Measurements from ENCODE around the gene EBF3.

Gene EBF3

DNA sequence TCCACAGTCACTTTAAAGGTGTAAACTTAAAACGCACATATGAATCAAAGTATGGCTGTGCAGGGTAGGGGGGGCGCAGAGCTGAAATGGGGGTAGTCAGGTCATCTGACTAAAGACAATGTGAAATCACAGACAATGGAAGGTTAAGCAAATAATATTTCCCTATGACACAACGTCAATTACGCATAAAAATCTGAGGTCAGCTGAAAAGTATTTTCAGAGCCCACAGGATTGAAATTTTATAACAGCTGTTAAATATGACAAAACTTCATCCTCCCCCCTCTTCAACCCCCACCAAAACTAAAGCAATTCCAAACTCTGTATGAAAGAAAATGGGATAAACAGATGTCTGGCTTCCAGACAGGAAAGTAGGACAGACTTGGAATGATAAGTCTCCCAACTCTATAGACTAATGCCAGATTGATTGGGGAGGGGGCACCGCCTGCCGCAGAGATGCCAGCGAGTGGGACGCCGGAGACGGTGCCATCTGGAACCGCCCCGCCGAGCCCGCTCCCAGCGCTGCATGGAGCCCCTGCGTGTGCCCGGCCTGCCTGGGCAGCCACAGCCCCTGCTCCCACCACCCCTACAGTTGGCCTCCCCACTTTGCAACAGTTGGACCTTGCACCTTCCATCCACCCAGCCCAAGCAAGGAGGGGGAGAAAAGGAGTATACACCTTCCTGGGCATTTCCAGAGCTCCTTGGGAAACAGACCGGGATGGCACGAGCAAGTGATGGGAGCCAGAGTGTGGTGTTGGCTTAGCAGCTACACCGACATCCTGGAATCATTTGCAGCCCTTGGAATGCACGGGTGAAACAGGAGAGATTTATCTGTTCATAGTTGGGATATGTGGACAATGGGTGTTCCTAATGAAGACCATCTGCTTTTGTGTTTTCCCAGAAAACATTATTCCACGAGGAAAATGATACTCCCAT is 10.7 kb downstream of the EBF3 start:
- DNase-seq = no peak
- no peak overlapping the region for H3K27ac ChIP-seq (ENCODE audit: low read length)
- H3K36me3 ChIP-seq (ENCODE audit: insufficient read depth, low read length) = no peaks in the 10 kb centered on the region
- no peaks in the 10 kb centered on the region for H4K20me1 ChIP-seq (ENCODE audit: insufficient read depth, low read length)
- no peak overlapping the region for H2AFZ ChIP-seq (ENCODE audit: low read depth, low read length)
- no peaks in the 10 kb centered on the region for H3K27me3 ChIP-seq (ENCODE audit: insufficient read depth, low read length, poor library complexity)
- H3K4me3 ChIP-seq (ENCODE audit: low read depth in 1 of 2, low read length in 2 of 2) = no peak overlapping the region
- no peaks in the 10 kb centered on the region for H3K79me2 ChIP-seq (ENCODE audit: insufficient read depth, low read length)
- no peaks in the 10 kb centered on the region for H3K9me3 ChIP-seq (ENCODE audit: insufficient read depth, low read length, severe bottlenecking)
- no peak for ATAC-seq (ENCODE audit: insufficient read depth, low read depth)
- TF ChIP-seq EZH2 (IDR thresholded peaks at IDR 0.05; ENCODE audit: borderline replicate concordance, low read depth, low read length, severe bottlenecking) = no peak
- TF ChIP-seq, protein P1, sequence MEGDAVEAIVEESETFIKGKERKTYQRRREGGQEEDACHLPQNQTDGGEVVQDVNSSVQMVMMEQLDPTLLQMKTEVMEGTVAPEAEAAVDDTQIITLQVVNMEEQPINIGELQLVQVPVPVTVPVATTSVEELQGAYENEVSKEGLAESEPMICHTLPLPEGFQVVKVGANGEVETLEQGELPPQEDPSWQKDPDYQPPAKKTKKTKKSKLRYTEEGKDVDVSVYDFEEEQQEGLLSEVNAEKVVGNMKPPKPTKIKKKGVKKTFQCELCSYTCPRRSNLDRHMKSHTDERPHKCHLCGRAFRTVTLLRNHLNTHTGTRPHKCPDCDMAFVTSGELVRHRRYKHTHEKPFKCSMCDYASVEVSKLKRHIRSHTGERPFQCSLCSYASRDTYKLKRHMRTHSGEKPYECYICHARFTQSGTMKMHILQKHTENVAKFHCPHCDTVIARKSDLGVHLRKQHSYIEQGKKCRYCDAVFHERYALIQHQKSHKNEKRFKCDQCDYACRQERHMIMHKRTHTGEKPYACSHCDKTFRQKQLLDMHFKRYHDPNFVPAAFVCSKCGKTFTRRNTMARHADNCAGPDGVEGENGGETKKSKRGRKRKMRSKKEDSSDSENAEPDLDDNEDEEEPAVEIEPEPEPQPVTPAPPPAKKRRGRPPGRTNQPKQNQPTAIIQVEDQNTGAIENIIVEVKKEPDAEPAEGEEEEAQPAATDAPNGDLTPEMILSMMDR (IDR thresholded peaks at IDR 0.05; ENCODE audit: borderline replicate concordance, extremely low read depth, low read length, poor library complexity, severe bottlenecking) = no peak
- no peak overlapping the region for H3K4me2 ChIP-seq (ENCODE audit: insufficient read depth, low read length)
- H3K4me1 ChIP-seq (ENCODE audit: insufficient read depth, low read length) = no peaks in the 10 kb centered on the region
- no peak overlapping the region for H3K9ac ChIP-seq (ENCODE audit: low read depth, low read length)

DNA sequence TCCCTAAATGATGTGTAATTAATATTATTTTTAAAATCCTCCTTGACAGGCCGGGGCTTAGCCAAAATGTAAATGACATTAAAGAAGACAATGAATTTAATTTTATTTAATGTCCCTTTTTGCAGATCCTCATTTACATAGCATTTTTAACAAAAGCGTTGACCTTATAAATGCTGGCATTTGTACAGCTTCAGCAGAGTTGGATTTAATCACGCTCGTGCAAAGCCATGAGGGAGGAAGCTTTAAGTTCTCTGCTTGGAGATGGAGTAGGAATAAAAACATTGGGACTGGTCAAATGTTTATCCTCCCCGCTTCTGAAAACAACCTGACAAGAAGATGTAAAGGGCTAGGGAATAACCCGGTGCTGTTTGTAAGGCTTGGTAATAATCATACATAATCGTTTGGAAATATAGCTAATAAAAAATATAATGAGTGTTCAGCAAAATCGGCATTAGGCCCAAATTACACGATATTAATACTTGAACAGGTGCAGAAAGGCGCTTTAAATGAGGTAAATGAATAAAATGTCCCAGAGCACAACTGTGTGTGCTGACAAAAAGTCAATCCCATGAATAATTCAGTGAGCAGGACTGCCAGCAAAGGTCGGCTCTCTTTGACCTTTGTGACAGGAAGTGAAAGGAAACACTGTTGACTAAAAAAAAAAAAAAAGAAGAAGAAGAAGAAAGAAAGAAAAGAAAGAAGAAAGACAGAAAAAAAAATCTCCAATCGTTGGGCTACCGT is 11.5 kb downstream of the EBF3 start:
- H3K79me2 ChIP-seq (ENCODE audit: insufficient read depth, low read length) = no peaks in the 10 kb centered on the region
- H3K27me3 ChIP-seq (ENCODE audit: insufficient read depth, low read length, poor library complexity) = no peaks in the 10 kb centered on the region
- H3K4me2 ChIP-seq (ENCODE audit: insufficient read depth, low read length) = no peak overlapping the region
- no peaks in the 10 kb centered on the region for H4K20me1 ChIP-seq (ENCODE audit: insufficient read depth, low read length)
- H3K4me3 ChIP-seq (ENCODE audit: low read depth in 1 of 2, low read length in 2 of 2) = no peak overlapping the region
- H3K36me3 ChIP-seq (ENCODE audit: insufficient read depth, low read length) = no peaks in the 10 kb centered on the region
- no peak overlapping the region for H3K27ac ChIP-seq (ENCODE audit: low read length)
- no peaks in the 10 kb centered on the region for H3K4me1 ChIP-seq (ENCODE audit: insufficient read depth, low read length)
- TF ChIP-seq, protein P1 (IDR thresholded peaks at IDR 0.05; ENCODE audit: borderline replicate concordance, extremely low read depth, low read length, poor library complexity, severe bottlenecking) = no peak
- DNase-seq (no peak), ATAC-seq (ENCODE audit: insufficient read depth, low read depth) (no peak)
- no peaks in the 10 kb centered on the region for H3K9me3 ChIP-seq (ENCODE audit: insufficient read depth, low read length, severe bottlenecking)
- H2AFZ ChIP-seq (ENCODE audit: low read depth, low read length) = no peak overlapping the region
- no peak overlapping the region for H3K9ac ChIP-seq (ENCODE audit: low read depth, low read length)

DNA sequence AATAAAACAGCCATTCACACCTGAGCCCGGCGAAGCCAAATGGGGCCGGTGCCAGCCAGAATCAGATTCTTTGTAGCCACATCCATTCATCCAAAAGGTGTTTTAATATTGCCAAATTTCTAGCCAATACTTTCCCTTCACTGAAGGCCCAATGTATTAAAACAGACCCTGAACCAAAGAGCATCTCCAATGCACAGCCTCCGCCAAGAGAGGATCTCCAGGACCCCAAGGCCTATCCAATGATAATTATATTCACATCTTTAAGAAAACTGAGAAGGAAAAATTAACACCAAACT is 12.2 kb downstream of the EBF3 start:
- H3K4me3 ChIP-seq (ENCODE audit: low read depth in 1 of 2, low read length in 2 of 2) = no peak overlapping the region
- H2AFZ ChIP-seq (ENCODE audit: low read depth, low read length) = no peak overlapping the region
- no peaks in the 10 kb centered on the region for H3K9me3 ChIP-seq (ENCODE audit: insufficient read depth, low read length, severe bottlenecking)
- ATAC-seq (ENCODE audit: insufficient read depth, low read depth) (no peak), DNase-seq (no peak)
- no peak for TF ChIP-seq EZH2 (IDR thresholded peaks at IDR 0.05; ENCODE audit: borderline replicate concordance, low read depth, low read length, severe bottlenecking)
- TF ChIP-seq, protein P1 (IDR thresholded peaks at IDR 0.05; ENCODE audit: borderline replicate concordance, extremely low read depth, low read length, poor library complexity, severe bottlenecking) = no peak
- H3K4me2 ChIP-seq (ENCODE audit: insufficient read depth, low read length) = no peak overlapping the region
- no peaks in the 10 kb centered on the region for H4K20me1 ChIP-seq (ENCODE audit: insufficient read depth, low read length)
- H3K27me3 ChIP-seq (ENCODE audit: insufficient read depth, low read length, poor library complexity) = no peaks in the 10 kb centered on the region
- H3K36me3 ChIP-seq (ENCODE audit: insufficient read depth, low read length) = no peaks in the 10 kb centered on the region
- H3K27ac ChIP-seq (ENCODE audit: low read length) = no peak overlapping the region
- H3K79me2 ChIP-seq (ENCODE audit: insufficient read depth, low read length) = no peaks in the 10 kb centered on the region
- no peaks in the 10 kb centered on the region for H3K4me1 ChIP-seq (ENCODE audit: insufficient read depth, low read length)
- H3K9ac ChIP-seq (ENCODE audit: low read depth, low read length) = no peak overlapping the region
